ENCODE data around the gene NOX5.

Gene NOX5

GRCh38 chr15:68979006-68979405 lies 35.5 kb upstream of the NOX5 start:
- DNase-seq = no peak
- H3K9me3 Mint-ChIP-seq = peaks cover 34% of the 10 kb centered on the region
- H3K36me3 Mint-ChIP-seq (ENCODE audit: low read depth) = no peaks in the 10 kb centered on the region
- no peak for TF ChIP-seq CTCF (IDR thresholded peaks at IDR 0.05)
- no peak overlapping the region for H3K4me3 Mint-ChIP-seq
- H3K4me1 Mint-ChIP-seq = peaks cover 6% of the 10 kb centered on the region
- peaks cover under 1% of the 10 kb centered on the region for H3K27me3 Mint-ChIP-seq (ENCODE audit: low read depth, poor library complexity)
- no peak overlapping the region for H3K27ac Mint-ChIP-seq

GRCh38 chr15:68979816-68980215 lies 34.7 kb upstream of the NOX5 start:
- TF ChIP-seq CTCF (IDR thresholded peaks at IDR 0.05) = no peak
- no peaks in the 10 kb centered on the region for H3K36me3 Mint-ChIP-seq (ENCODE audit: low read depth)
- H3K27ac Mint-ChIP-seq = no peak overlapping the region
- peaks cover 4% of the 10 kb centered on the region for H3K27me3 Mint-ChIP-seq (ENCODE audit: low read depth, poor library complexity)
- H3K9me3 Mint-ChIP-seq = peaks cover 30% of the 10 kb centered on the region
- no peak overlapping the region for H3K4me3 Mint-ChIP-seq
- DNase-seq = no peak
- H3K4me1 Mint-ChIP-seq = peaks cover 13% of the 10 kb centered on the region

GRCh38 chr15:68980786-68981185 lies 33.7 kb upstream of the NOX5 start:
- H3K27me3 Mint-ChIP-seq (ENCODE audit: low read depth, poor library complexity) = peaks cover 4% of the 10 kb centered on the region
- H3K4me1 Mint-ChIP-seq = peaks cover 13% of the 10 kb centered on the region
- no peaks in the 10 kb centered on the region for H3K36me3 Mint-ChIP-seq (ENCODE audit: low read depth)
- H3K4me3 Mint-ChIP-seq = no peak overlapping the region
- H3K27ac Mint-ChIP-seq = no peak overlapping the region
- DNase-seq = no peak
- no peak for TF ChIP-seq CTCF (IDR thresholded peaks at IDR 0.05)
- peaks cover 25% of the 10 kb centered on the region for H3K9me3 Mint-ChIP-seq

GRCh38 chr15:68981941-68982340 lies 32.6 kb upstream of the NOX5 start:
- TF ChIP-seq CTCF (IDR thresholded peaks at IDR 0.05) = no peak
- no peak overlapping the region for H3K27ac Mint-ChIP-seq
- DNase-seq = no peak
- peaks cover 4% of the 10 kb centered on the region for H3K27me3 Mint-ChIP-seq (ENCODE audit: low read depth, poor library complexity)
- peaks cover 13% of the 10 kb centered on the region for H3K4me1 Mint-ChIP-seq
- peaks cover 18% of the 10 kb centered on the region for H3K9me3 Mint-ChIP-seq
- no peak overlapping the region for H3K4me3 Mint-ChIP-seq
- no peaks in the 10 kb centered on the region for H3K36me3 Mint-ChIP-seq (ENCODE audit: low read depth)

- TF ChIP-seq CTCF (IDR thresholded peaks at IDR 0.05) = no peak
- no peaks in the 10 kb centered on the region for H3K36me3 Mint-ChIP-seq (ENCODE audit: low read depth)
- no peak for DNase-seq
- peaks cover 13% of the 10 kb centered on the region for H3K4me1 Mint-ChIP-seq
- no peak overlapping the region for H3K4me3 Mint-ChIP-seq
- peaks cover 4% of the 10 kb centered on the region for H3K27me3 Mint-ChIP-seq (ENCODE audit: low read depth, poor library complexity)
- peaks cover 11% of the 10 kb centered on the region for H3K9me3 Mint-ChIP-seq
- no peak overlapping the region for H3K27ac Mint-ChIP-seq
Measured at GRCh38 chr15:68982976-68983563, 31.4 kb upstream of the NOX5 start.

- Mint-ChIP-seq H3K4me1 (peaks cover 13% of the 10 kb centered on the region), H3K4me3 (no peak overlapping the region), H3K36me3 (ENCODE audit: low read depth) (no peaks in the 10 kb centered on the region), H3K27ac (peak overlapping the region; percentile 42), H3K27me3 (ENCODE audit: low read depth, poor library complexity) (peaks cover 4% of the 10 kb centered on the region), H3K9me3 (peaks cover 14% of the 10 kb centered on the region)
- no peak for TF ChIP-seq CTCF (IDR thresholded peaks at IDR 0.05)
- no peak for DNase-seq
Measured at GRCh38 chr15:68983961-68984481, 30.5 kb upstream of the NOX5 start.

Measured in nephron progenitor cell (in vitro differentiated cells).